HFFc6 (cell line): ENCODE measurements around the gene RNF146. TPM values are rescaled to one million over a fixed set of nuclear protein-coding genes. Genes with fewer than 3 reads are reported as not detected.
"Not testable (repeated sequence)": the region's sequence is repeated elsewhere in the genome, so short reads cannot be mapped to it uniquely, and the experiment has no call there.

Experiments
- DNase-seq: peaks from one replicate; pipeline ENCODE4 v3.0.0-alpha.2; 2018
- H3K27ac Mint-ChIP-seq: 2 replicates; pipeline ENCODE4 v1.8.0; 2020; ENCODE audit warnings: mild to moderate bottlenecking, mixed read lengths
- H3K27me3 Mint-ChIP-seq: 2 replicates; pipeline ENCODE4 v1.8.0; 2021; ENCODE audit warnings: mild to moderate bottlenecking, moderate library complexity, mixed read lengths; ENCODE audit not compliant: insufficient read depth
- H3K36me3 Mint-ChIP-seq: 2 replicates; pipeline ENCODE4 v1.8.0; 2021; ENCODE audit warnings: low read depth, mixed read lengths
- H3K4me1 Mint-ChIP-seq: 2 replicates; pipeline ENCODE4 v1.8.0; 2020; ENCODE audit warnings: low read depth, mixed read lengths
- H3K4me3 Mint-ChIP-seq: 2 replicates; pipeline ENCODE4 v1.8.0; 2020; ENCODE audit warnings: mild to moderate bottlenecking, moderate library complexity, mixed read lengths
- H3K9me3 Mint-ChIP-seq: 2 replicates; pipeline ENCODE4 v1.8.0; 2020; ENCODE audit warnings: mild to moderate bottlenecking, mixed read lengths
- total RNA-seq, 6 experiments: library from RNA; stranded (reverse); fragmentation: NEBNext Ultra II Directional; extraction: Animal tissue kit (Norgen Biotek cat#: 25700); gene quantifications; 2 replicates in 1 of 6; 3 replicates in 5 of 6; pipeline ENCODE4 v1.2.3, GENCODE V29; 2021
- TF ChIP-seq, protein P1 (sequence below): fragments of 200-600 bp; sonication (generic); IDR thresholded peaks from 2 replicates; pipeline ENCODE4 v1.5.0; 2021; ENCODE audit warnings: antibody characterized with exemption, mild to moderate bottlenecking

The RNF146 gene
- total RNA-seq, 6 experiments from 2014 or later = 22.6 to 26.4 (median 24.4) TPM

DNA sequence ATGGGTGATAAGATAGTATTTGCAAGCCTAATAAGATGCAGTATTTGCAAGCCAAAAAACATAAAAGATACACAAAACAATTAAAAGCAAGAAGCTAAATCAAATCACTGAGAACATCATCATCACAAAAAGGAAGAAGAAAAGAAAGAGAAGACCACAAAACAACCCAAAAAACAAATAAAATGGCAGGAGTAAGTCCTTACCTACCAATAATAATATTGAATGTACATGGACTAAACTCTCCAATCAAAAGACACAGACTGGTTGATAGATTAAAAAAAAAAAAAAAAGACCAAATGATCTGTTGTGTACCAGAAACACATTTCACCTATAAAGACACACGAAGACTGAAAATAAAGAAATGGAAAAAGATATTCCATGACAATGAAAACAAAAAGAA, 39.1 kb downstream of the RNF146 start:
- Mint-ChIP-seq H3K4me3 (no peak overlapping the region), H3K27ac (no peak overlapping the region), H3K9me3 (no peaks in the 10 kb centered on the region), H3K4me1 (peaks cover 16% of the 10 kb centered on the region), H3K27me3 (no peaks in the 10 kb centered on the region), H3K36me3 (peaks cover 44% of the 10 kb centered on the region)
- TF ChIP-seq, protein P1, sequence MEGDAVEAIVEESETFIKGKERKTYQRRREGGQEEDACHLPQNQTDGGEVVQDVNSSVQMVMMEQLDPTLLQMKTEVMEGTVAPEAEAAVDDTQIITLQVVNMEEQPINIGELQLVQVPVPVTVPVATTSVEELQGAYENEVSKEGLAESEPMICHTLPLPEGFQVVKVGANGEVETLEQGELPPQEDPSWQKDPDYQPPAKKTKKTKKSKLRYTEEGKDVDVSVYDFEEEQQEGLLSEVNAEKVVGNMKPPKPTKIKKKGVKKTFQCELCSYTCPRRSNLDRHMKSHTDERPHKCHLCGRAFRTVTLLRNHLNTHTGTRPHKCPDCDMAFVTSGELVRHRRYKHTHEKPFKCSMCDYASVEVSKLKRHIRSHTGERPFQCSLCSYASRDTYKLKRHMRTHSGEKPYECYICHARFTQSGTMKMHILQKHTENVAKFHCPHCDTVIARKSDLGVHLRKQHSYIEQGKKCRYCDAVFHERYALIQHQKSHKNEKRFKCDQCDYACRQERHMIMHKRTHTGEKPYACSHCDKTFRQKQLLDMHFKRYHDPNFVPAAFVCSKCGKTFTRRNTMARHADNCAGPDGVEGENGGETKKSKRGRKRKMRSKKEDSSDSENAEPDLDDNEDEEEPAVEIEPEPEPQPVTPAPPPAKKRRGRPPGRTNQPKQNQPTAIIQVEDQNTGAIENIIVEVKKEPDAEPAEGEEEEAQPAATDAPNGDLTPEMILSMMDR = no peak
- DNase-seq = no peak

DNA sequence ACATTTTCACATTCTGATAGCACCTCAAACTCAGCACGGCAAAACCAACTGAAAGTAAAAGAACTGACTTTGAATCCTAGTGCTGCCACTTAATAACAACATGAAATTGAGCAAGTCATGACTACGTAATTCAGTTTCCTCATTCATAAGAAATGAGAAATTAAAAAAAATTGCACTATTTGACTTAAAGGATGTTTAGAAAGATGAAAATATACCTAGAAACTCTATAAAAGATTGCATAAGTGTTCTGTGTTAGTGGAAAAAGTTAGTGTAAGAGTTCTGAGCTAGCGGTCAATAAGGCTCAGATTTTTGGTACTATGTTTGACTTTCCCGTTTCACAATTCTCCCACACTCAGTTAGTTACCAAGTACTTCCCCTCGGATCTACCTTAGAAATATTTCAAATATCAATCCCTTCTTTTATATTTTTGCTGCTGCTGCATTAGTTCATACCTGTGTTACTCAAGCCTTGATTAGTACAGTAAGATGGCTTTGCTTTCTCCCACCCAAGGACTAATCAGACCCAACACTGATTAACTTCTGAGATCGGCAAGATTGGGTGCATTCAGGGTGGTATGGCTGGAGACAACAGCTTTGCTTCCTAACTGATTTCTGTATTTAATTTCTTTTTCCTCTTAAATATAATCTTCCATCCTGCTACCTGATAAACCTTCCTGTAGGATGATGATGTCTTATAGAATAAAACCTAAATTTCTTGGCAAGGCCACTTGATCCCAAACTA, 50.9 kb downstream of the RNF146 start:
- Mint-ChIP-seq H3K4me3 (no peak overlapping the region), H3K27me3 (no peaks in the 10 kb centered on the region), H3K4me1 (no peaks in the 10 kb centered on the region), H3K36me3 (peaks cover 6% of the 10 kb centered on the region), H3K9me3 (no peaks in the 10 kb centered on the region), H3K27ac (no peak overlapping the region)
- DNase-seq = no peak
- TF ChIP-seq, protein P1 = no peak

DNA sequence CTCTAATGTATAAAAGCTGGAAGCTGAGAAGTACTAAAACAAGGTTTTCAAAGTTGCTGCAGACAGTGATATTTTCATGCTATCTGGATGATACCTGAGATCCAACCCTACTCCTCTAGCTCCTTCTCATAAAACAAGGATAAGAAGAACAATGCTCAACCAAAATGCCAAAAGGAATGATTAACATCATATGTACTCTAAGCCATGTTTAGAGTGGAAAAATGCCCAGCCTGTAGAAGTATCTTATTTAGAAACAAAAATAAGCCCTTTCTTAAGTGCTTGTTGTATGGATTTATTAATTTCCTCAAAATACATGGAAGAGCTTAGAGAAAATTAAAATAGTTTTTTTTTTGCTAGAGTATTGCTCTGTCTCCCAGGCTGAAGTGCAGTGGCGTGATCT, 53.0 kb downstream of the RNF146 start:
- DNase-seq = no peak
- Mint-ChIP-seq H3K4me3 (no peak overlapping the region), H3K36me3 (peaks cover 8% of the 10 kb centered on the region), H3K27ac (no peak overlapping the region), H3K9me3 (no peaks in the 10 kb centered on the region), H3K4me1 (no peaks in the 10 kb centered on the region), H3K27me3 (no peaks in the 10 kb centered on the region)
- TF ChIP-seq, protein P1 = no peak

DNA sequence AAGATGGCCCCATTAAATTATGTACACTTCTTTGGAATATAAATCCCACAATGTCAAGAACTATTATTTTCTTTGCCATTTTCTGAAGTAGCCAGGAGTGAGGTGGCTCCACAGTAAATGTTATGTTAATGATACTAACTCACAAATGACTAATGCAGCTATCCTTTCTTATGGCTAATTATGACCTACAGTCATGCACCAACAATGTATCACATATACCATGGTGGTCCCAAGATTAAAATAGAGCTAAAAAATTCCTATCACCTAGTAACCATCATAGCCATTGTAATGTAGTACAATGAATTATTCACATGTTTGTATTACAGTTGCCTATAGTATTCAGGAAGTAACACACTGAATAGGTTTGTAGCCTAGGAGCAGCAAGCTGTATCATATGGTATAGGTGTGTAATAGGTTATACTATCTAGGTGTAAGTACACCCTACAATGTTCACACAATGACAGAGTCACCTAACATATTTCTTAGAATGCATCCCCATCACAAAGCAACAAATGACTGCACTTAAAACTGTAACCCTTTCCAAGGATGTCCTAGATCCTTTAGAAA, 61.5 kb downstream of the RNF146 start:
- peak overlapping the region; percentile 85 for H3K27ac Mint-ChIP-seq

DNA sequence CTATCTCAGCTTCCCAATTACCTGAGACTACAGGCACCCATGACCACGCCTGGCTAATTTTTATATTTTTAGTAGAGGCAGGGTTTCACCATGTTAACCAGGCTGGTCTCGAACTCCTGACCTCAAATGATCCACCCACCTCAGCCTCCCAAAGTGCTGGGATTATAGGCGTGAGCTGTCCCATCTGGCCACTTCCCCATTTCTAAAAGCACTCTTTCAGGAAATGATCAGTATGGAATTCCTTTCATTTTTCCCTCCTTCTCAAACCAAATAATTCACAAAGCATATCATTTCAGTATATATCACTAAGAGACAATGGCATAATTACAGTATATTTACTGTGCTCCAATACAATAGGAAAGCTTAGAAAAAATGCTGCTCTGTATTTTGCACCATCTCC, 64.6 kb downstream of the RNF146 start:
- H3K4me1 Mint-ChIP-seq = peaks cover 76% of the 10 kb centered on the region
- peaks cover 11% of the 10 kb centered on the region for H3K36me3 Mint-ChIP-seq
- H3K4me3 Mint-ChIP-seq = peak overlapping the region; percentile 47
- DNase-seq, H3K9me3 Mint-ChIP-seq, H3K27me3 Mint-ChIP-seq: not testable (repeated sequence)
- H3K27ac Mint-ChIP-seq = peak overlapping the region; percentile 77

More for the DNA sequence above, 61.5 kb downstream of the RNF146 start:
- peak; percentile 84 for DNase-seq
- TF ChIP-seq, protein P1 = no peak
- no peaks in the 10 kb centered on the region for H3K9me3 Mint-ChIP-seq
- H3K4me3 Mint-ChIP-seq = peak overlapping the region; percentile 58
- no peaks in the 10 kb centered on the region; the same call in 1 of the 2 replicates for H3K27me3 Mint-ChIP-seq
- peaks cover 52% of the 10 kb centered on the region for H3K4me1 Mint-ChIP-seq
- H3K36me3 Mint-ChIP-seq = peaks cover 31% of the 10 kb centered on the region

DNA sequence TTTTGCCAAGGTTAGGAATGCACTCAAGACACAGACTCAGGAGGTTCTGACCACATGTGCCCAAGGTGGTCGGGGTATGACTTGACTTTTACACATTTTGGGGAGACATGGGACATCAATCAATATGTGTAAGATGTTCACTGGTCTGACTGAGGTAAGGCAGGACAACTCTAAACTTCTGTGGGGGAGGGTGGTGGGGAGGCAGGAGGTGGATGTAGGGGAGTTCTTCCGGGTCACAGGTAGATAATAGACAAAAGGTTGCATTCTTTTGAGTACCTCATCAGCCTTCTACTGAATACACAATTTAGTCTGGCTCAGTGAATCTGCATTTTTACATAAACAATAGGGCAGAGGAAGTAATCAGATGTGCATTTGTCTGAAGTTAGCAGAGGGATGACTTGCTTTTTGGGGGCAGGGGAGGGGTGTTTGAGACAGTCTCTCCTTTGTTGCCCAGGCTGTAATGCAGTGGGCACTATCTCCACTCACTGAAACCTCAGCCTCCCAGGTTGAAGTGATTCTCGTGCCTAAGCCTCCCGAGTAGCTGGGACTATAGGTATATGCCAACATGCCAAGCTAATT, 65.8 kb downstream of the RNF146 start:
- H3K27ac Mint-ChIP-seq = peak overlapping the region; percentile 77
- peaks cover 5% of the 10 kb centered on the region; the same call in 1 of the 2 replicates for H3K36me3 Mint-ChIP-seq
- H3K9me3 Mint-ChIP-seq = no peaks in the 10 kb centered on the region
- H3K4me1 Mint-ChIP-seq = peaks cover 75% of the 10 kb centered on the region
- DNase-seq = no peak
- TF ChIP-seq, protein P1 = no peak
- H3K27me3 Mint-ChIP-seq = no peaks in the 10 kb centered on the region; the same call in 1 of the 2 replicates
- H3K4me3 Mint-ChIP-seq = no peak overlapping the region
